ENCODE results near the gene PAK4.

- TF ChIP-seq CTCF (optimal IDR thresholded peaks at IDR 0.05 in 1 of 3, IDR thresholded peaks at IDR 0.05 in 1 of 3, conservative IDR thresholded peaks at IDR 0.05 in 1 of 3; ENCODE audit: extremely low read depth in 1 of 3, insufficient read depth in 2 of 3, low read length in 3 of 3) (no peak), EZH2 (IDR thresholded peaks at IDR 0.05; ENCODE audit: low read length) (no peak)
Measured at GRCh38 chr19:39090881-39091280, 34.7 kb upstream of the PAK4 start.
